IPS-18a (cell line): ENCODE data around the gene SETSIP.
"Not testable (repeated sequence)": the region's sequence is repeated elsewhere in the genome, so short reads cannot be mapped to it uniquely, and the experiment has no call there.

ENCODE experiments used
- H3K27ac ChIP-seq: one replicate; pipeline ENCODE4 v1.5.1; 2013; ENCODE audit warnings: low read length
- H3K27me3 ChIP-seq: one replicate; pipeline ENCODE4 v1.6.1; 2013; ENCODE audit warnings: mild to moderate bottlenecking, low read length; ENCODE audit not compliant: control insufficient read depth, insufficient read depth
- H3K36me3 ChIP-seq: one replicate; pipeline ENCODE4 v1.6.1; 2013; ENCODE audit warnings: low read depth, low read length; ENCODE audit not compliant: control insufficient read depth
- H3K4me1 ChIP-seq: one replicate; pipeline ENCODE4 v1.6.1; 2013; ENCODE audit warnings: low read depth, low read length; ENCODE audit not compliant: control insufficient read depth
- H3K4me3 ChIP-seq: one replicate; pipeline ENCODE4 v1.5.1; 2013; ENCODE audit warnings: low read length
- H3K9ac ChIP-seq: one replicate; pipeline ENCODE4 v1.6.1; 2013; ENCODE audit warnings: mild to moderate bottlenecking, low read length, moderate library complexity
- H3K9me3 ChIP-seq: one replicate; pipeline ENCODE4 v1.6.1; 2013; ENCODE audit warnings: low read depth, low read length; ENCODE audit not compliant: control insufficient read depth

Gene SETSIP

GRCh38 chr1:92045766-92046495 lies 29.3 kb downstream of the SETSIP start:
- Histone ChIP-seq H3K4me3 (no peak overlapping the region), H3K36me3 (no peaks in the 10 kb centered on the region), H3K9ac (no peak overlapping the region), H3K27me3 (no peaks in the 10 kb centered on the region), H3K9me3 (no peaks in the 10 kb centered on the region), H3K4me1 (no peaks in the 10 kb centered on the region), H3K27ac (no peak overlapping the region)

- H3K4me3 ChIP-seq = no peak overlapping the region
- no peaks in the 10 kb centered on the region for H3K4me1 ChIP-seq
- no peaks in the 10 kb centered on the region for H3K36me3 ChIP-seq
- no peak overlapping the region for H3K9ac ChIP-seq
- H3K27me3 ChIP-seq = no peaks in the 10 kb centered on the region
- no peak overlapping the region for H3K27ac ChIP-seq
- H3K9me3 ChIP-seq = no peaks in the 10 kb centered on the region
Observed at GRCh38 chr1:92043621-92044020, 31.6 kb downstream of the SETSIP start.

- Histone ChIP-seq H3K4me3 (no peak overlapping the region), H3K27me3 (no peaks in the 10 kb centered on the region), H3K27ac (no peak overlapping the region), H3K4me1 (peaks cover 7% of the 10 kb centered on the region), H3K9me3 (no peaks in the 10 kb centered on the region), H3K36me3 (no peaks in the 10 kb centered on the region), H3K9ac (no peak overlapping the region)
Observed at GRCh38 chr1:92040971-92041370, 34.2 kb downstream of the SETSIP start.

GRCh38 chr1:92038695-92039346 lies 36.4 kb downstream of the SETSIP start:
- peaks cover 7% of the 10 kb centered on the region for H3K4me1 ChIP-seq
- H3K36me3 ChIP-seq = no peaks in the 10 kb centered on the region
- no peak overlapping the region for H3K27ac ChIP-seq
- H3K9me3 ChIP-seq = no peaks in the 10 kb centered on the region
- H3K27me3 ChIP-seq = no peaks in the 10 kb centered on the region
- H3K4me3 ChIP-seq = no peak overlapping the region
- H3K9ac ChIP-seq = no peak overlapping the region

- H3K9me3 ChIP-seq = no peaks in the 10 kb centered on the region
- no peak overlapping the region for H3K4me3 ChIP-seq
- no peaks in the 10 kb centered on the region for H3K36me3 ChIP-seq
- H3K27ac ChIP-seq = no peak overlapping the region
- no peaks in the 10 kb centered on the region for H3K27me3 ChIP-seq
- peaks cover 7% of the 10 kb centered on the region for H3K4me1 ChIP-seq
- no peak overlapping the region for H3K9ac ChIP-seq
Observed at GRCh38 chr1:92037400-92037799, 37.8 kb downstream of the SETSIP start.

GRCh38 chr1:92031281-92032110 lies 43.7 kb downstream of the SETSIP start:
- Histone ChIP-seq H3K4me1 (peaks cover 8% of the 10 kb centered on the region), H3K27me3 (peaks cover 20% of the 10 kb centered on the region), H3K4me3 (no peak overlapping the region), H3K9ac (no peak overlapping the region), H3K9me3 (no peaks in the 10 kb centered on the region), H3K27ac (no peak overlapping the region), H3K36me3 (no peaks in the 10 kb centered on the region)

- H3K36me3 ChIP-seq = no peaks in the 10 kb centered on the region
- peak overlapping the region; percentile 67 for H3K4me3 ChIP-seq
- peaks cover 20% of the 10 kb centered on the region for H3K27me3 ChIP-seq
- H3K27ac ChIP-seq = no peak overlapping the region
- H3K9me3 ChIP-seq = no peaks in the 10 kb centered on the region
- H3K9ac ChIP-seq = no peak overlapping the region
- peaks cover 8% of the 10 kb centered on the region for H3K4me1 ChIP-seq
Observed at GRCh38 chr1:92030656-92031107, 44.5 kb downstream of the SETSIP start.

- Histone ChIP-seq H3K27ac (no peak overlapping the region), H3K36me3 (no peaks in the 10 kb centered on the region), H3K4me3 (peak overlapping the region; percentile 67), H3K27me3 (peaks cover 20% of the 10 kb centered on the region), H3K4me1 (peaks cover 8% of the 10 kb centered on the region), H3K9me3 (no peaks in the 10 kb centered on the region), H3K9ac (no peak overlapping the region)
Observed at GRCh38 chr1:92029241-92029922, 45.8 kb downstream of the SETSIP start.

GRCh38 chr1:92026806-92027205 lies 48.4 kb downstream of the SETSIP start:
- Histone ChIP-seq H3K4me1 (peaks cover 8% of the 10 kb centered on the region), H3K36me3 (no peaks in the 10 kb centered on the region), H3K9me3 (no peaks in the 10 kb centered on the region), H3K4me3 (no peak overlapping the region), H3K27me3 (peaks cover 20% of the 10 kb centered on the region), H3K27ac (no peak overlapping the region), H3K9ac (no peak overlapping the region)

GRCh38 chr1:92026042-92026441 lies 49.2 kb downstream of the SETSIP start:
- H3K4me3 ChIP-seq, H3K36me3 ChIP-seq, H3K9ac ChIP-seq, H3K27ac ChIP-seq, H3K4me1 ChIP-seq, H3K9me3 ChIP-seq: not testable (repeated sequence)
- H3K27me3 ChIP-seq = peaks cover 20% of the 10 kb centered on the region
